SK-N-MC (cell line): ENCODE measurements around the gene LNP1.

Experiments
- EZH2 ChIP-seq: fragments of 200-600 bp; sonication (generic); IDR thresholded peaks from one replicate; pipeline ENCODE4 v1.6.1; 2017; ENCODE audit warnings: antibody characterized with exemption
- FOXP2 ChIP-seq: optimal IDR thresholded peaks from 2 replicates; pipeline ENCODE3; 2011; ENCODE audit warnings: mild to moderate bottlenecking, moderate library complexity; ENCODE audit not compliant: insufficient read depth; ENCODE audit errors: extremely low read length, control extremely low read depth
- POLR2AphosphoS5 ChIP-seq: IDR thresholded peaks from 2 replicates; pipeline ENCODE4 v1.6.1; 2012; ENCODE audit warnings: mild to moderate bottlenecking, low read depth, low read length, borderline replicate concordance

DNA sequence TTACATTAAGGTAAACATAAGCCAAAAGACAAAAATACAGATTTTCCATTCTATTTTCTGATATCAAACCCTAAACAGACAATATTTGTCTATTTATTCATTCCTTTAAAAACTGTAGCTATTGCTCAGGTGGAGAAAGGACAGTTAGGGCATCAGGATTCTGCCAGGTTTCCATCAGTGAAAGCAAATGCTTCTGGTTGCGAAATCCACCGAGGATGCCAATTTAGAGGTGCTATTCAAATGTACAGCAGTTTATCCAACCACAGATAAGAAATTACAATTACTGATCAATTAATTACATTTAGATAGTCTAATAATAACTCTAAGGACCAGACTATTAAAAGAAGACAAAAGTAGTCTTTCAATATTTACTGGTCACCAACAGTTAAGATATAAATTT, 4.4 kb upstream of the LNP1 start:
- TF ChIP-seq POLR2AphosphoS5, result no peak
- no peak for TF ChIP-seq EZH2
- no peak for TF ChIP-seq FOXP2
